D721Med (cell line): Measurements from ENCODE around the gene DPF3.

Experiments
- DNase-seq: peaks from one replicate; pipeline ENCODE4 v3.0.0; 2011; ENCODE audit warnings: low spot score; ENCODE audit not compliant: insufficient read length
- FAIRE-seq: peaks from 2 replicates; lab custom pipeline; 2011; peaks lifted over from hg19 to GRCh38; lab: Jason Lieb, UNC
- CTCF ChIP-seq: IDR thresholded peaks from 2 replicates; pipeline ENCODE4 v1.5.1; 2012; ENCODE audit warnings: mild to moderate bottlenecking, control low read depth; ENCODE audit not compliant: insufficient read depth; ENCODE audit errors: missing control alignments

Gene DPF3

DNA sequence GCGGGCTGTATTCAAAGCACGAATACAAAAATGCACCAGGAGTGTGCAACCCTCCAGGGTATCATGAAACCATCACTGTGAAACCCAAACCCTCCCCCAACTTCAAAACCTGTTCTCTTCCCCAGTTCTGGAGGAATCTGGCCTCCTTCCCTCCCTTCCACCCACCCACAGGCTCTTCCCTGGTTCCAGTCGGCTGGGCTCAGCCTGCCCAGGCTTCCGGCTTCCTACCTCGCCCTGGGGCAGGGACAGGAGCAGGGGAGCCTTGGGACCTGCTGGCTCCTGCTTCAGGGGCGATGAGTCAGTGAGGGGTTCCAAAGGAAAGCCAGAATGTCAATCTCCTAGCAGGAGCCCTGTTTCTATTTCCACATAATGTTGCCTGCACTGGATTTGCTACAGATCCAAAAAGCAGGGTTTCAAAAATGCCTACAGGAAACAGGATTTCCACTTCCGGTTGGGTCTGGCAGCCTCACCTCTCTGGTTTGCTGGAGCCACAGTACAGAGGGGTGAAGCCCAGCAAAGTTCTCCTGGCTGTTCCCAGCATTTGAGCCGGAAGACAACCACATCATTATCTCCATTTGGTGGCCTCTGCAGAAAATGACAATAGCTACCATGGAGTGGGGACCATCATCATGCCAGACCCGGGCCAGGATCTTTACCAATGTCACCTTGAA, 278.3 kb downstream of the DPF3 start:
- no peak for TF ChIP-seq CTCF
- DNase-seq (no peak), FAIRE-seq (no peak)

DNA sequence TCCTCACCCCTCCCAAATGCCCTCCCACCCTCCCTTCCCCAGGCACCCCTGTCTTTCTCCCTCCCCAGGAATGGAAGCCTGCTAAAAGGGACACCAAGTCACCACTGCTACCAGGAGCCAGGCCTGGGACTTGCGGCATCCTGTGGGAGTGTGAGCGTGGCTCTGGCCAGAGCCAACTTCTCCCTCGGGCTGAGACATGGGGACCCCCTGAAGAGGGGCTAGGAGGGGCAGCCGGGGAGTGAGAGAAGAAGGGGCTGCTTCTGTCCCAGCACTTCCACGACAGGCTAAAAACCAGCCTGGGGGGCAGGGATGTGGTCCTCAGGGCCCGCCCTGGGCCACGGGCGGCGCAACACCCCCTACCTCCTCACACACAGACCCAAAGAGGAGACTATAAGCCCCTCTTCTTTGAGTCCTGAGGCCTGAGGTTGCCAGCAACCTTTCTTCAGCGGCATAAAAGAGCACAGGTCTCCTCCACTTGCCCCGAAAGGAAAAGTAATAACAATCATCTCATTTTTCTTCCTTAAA, 278.9 kb downstream of the DPF3 start:
- FAIRE-seq = no peak
- DNase-seq = no peak
- TF ChIP-seq CTCF = no peak

GRCh38 chr14:72614365-72614764, 279.5 kb downstream of the DPF3 start:
- DNase-seq (no peak), FAIRE-seq (no peak)
- no peak for TF ChIP-seq CTCF

DNA sequence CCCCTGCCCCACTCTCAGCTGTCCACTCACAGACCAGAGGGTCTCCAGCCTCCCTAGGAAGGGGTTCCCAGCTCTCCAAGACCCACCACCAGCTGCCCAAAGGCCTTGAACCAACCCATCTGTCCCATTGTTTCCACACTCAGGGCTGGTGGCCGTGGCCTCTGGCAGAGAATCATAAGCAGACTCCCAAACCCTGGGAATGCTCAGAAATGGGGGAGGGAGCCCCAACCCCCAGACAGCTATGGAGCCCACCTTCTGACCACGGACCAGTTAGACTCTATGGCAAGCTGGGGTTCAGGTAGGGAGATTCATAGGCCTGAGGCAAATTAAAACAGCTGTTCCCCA, 280.0 kb downstream of the DPF3 start:
- TF ChIP-seq CTCF = no peak
- FAIRE-seq = no peak
- no peak for DNase-seq

DNA sequence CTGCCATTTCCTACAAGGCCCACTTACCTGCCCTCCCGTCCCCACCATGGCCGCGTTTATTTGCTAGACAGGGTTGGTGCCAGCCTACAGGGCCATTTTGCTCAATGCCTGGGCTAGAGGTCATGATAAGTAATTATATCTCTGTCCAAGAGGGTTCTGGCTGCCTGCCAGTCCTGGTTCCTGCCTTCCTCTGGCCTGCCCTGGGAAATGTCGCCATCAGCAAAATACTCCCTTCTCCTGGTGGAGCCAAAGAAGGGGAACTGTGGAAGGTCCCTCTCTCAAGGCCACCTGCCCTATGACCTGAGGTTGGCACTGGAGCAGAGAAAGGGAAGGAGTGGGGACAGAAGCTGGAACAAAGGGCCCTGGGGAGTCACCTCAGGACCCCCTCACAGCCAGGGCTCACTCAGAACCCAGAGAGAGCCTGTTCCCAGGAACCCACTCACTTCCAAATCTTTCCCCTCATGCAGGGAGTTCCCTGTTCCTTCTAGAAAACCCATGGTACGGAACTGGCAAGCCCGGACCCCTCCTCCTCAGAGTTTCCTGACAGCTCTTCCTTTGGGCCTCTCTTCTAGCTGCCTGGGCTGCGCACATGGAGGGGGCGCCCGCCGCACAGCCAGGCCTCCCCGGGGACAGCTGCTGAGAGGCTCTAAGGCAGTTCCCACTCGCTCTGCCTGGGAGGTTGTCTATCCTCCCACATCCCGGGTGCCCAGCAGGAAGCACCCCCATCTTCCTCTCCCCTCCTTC, 280.5 kb downstream of the DPF3 start:
- FAIRE-seq = no peak
- no peak for DNase-seq
- TF ChIP-seq CTCF = no peak

GRCh38 chr14:72612041-72612440, 281.9 kb downstream of the DPF3 start:
- FAIRE-seq (no peak), DNase-seq (no peak)
- TF ChIP-seq CTCF = no peak

DNA sequence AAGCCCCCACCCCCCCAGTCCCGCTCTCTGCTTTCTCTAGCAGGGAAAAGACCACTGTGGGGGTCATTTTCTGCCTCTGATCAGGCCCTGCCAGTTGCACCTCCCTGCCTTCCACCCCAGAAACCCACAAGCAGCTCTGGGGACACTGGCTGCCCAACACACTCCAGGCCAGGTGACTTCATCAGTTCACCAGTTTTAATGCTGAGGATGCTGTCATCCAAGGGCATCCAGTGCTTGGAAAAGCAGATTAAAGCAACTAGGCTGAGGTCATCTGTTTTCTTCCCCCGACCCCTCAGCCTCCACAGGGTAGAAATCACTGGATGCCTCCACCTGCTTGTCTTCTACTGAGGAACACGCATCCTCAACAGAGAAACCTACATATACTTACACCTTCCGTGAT, 282.4 kb downstream of the DPF3 start:
- FAIRE-seq (no peak), DNase-seq (no peak)
- TF ChIP-seq CTCF = no peak
